Measurements from ENCODE around the gene AOC1.

Gene AOC1

GRCh38 chr7:150835019-150835418 is 17.3 kb upstream of the AOC1 start:
- no peak for DNase-seq

- DNase-seq: no peak
These were observed 16.5 kb upstream of the AOC1 start for GRCh38 chr7:150835702-150836280.

GRCh38 chr7:150838965-150839650 is 13.2 kb upstream of the AOC1 start:
- DNase-seq: no peak

- no peak for DNase-seq
These were observed 10.3 kb upstream of the AOC1 start for GRCh38 chr7:150842018-150842417.

GRCh38 chr7:150842716-150843115 is 9.6 kb upstream of the AOC1 start:
- DNase-seq: no peak

GRCh38 chr7:150845421-150845861 is 6.9 kb upstream of the AOC1 start:
- DNase-seq: no peak

- no peak for DNase-seq
These were observed 5.8 kb upstream of the AOC1 start for GRCh38 chr7:150846291-150847115.

- DNase-seq: no peak
These were observed 4.8 kb upstream of the AOC1 start for GRCh38 chr7:150847536-150847935.

- DNase-seq: no peak
These were observed 4.2 kb upstream of the AOC1 start for GRCh38 chr7:150848111-150848510.

- no peak for DNase-seq
These were observed 3.7 kb upstream of the AOC1 start for GRCh38 chr7:150848561-150849115.

- no peak for DNase-seq
These were observed 3.0 kb upstream of the AOC1 start for GRCh38 chr7:150849204-150849775.

- no peak for DNase-seq
These were observed 2.0 kb upstream of the AOC1 start for GRCh38 chr7:150850273-150850672.

- DNase-seq: no peak
These were observed 586 bp upstream of the AOC1 start for GRCh38 chr7:150851492-150852370.

GRCh38 chr7:150854066-150855000 is 2.0 kb downstream of the AOC1 start:
- DNase-seq: no peak

- DNase-seq: no peak
These were observed 2.7 kb downstream of the AOC1 start for GRCh38 chr7:150855046-150855445.

- no peak for DNase-seq
These were observed 3.4 kb downstream of the AOC1 start for GRCh38 chr7:150855476-150856302.

GRCh38 chr7:150856303-150857275 is 4.3 kb downstream of the AOC1 start:
- DNase-seq: no peak

GRCh38 chr7:150857276-150858055 is 5.1 kb downstream of the AOC1 start:
- no peak for DNase-seq

All from NCI-H1105 (cell line).